HCT116 (cell line): ENCODE measurements around the gene RCC2. TPM values are rescaled to one million over a fixed set of nuclear protein-coding genes. Genes with fewer than 3 reads are reported as not detected.
A peak's percentile ranks its signal among the peaks of the same experiment; 100 is the strongest.

Experiments used
- ATAC-seq: fragments of 200-7000 bp; cut with Tn5 transposase; 2 replicates; pipeline ENCODE4 v1.9.1; 2020; ENCODE audit warnings: mild to moderate bottlenecking, moderate library complexity
- BruUV-seq: library from RNA; stranded (reverse); fragments of 400-500 nt; replicated peaks from 2 replicates; lab custom pipeline; 2021; lab: Mats Ljungman, UMichigan
- CTCF ChIA-PET: fragments of 300-600 bp; sonication (Branson Sonifier 250); formaldehyde crosslinking; loops from one replicate; lab custom pipeline; 2021; ENCODE audit warnings: antibody characterized with exemption; lab: Charles Lee
- POLR2A ChIA-PET: fragments of 300-600, 350-600 bp; sonication (Branson Sonifier 250); formaldehyde crosslinking; loops from one replicate; lab custom pipeline; 2021; ENCODE audit warnings: antibody characterized with exemption; lab: Charles Lee
- RAD21 ChIA-PET, 2 experiments: fragments of 300-600 bp; sonication (Branson Sonifier 250); formaldehyde crosslinking; loops; one replicate each; lab custom pipeline; 2023; ENCODE audit warnings: low total read pairs in 2 of 2; ENCODE audit not compliant: uncharacterized antibody in 2 of 2, unreplicated experiment in 2 of 2, low non-redundant PET in 1 of 2; lab: Charles Lee
- DNase-seq: peaks from one replicate; pipeline ENCODE4 v3.0.0-alpha.2; 2010; ENCODE audit warnings: low read depth, low spot score
- H2AFZ ChIP-seq: fragments of 200-600 bp; shearing (Covaris generic), sonication (generic); 2 replicates; pipeline ENCODE4 v1.6.1; 2017; ENCODE audit warnings: low read depth, mixed run types, mixed read lengths, antibody characterized with exemption, low read length; ENCODE audit not compliant: poor library complexity, severe bottlenecking
- H3K27ac ChIP-seq: 2 replicates; pipeline ENCODE4 v1.5.1; 2012; ENCODE audit warnings: low read depth, low read length
- H3K27me3 ChIP-seq: fragments of 200-600 bp; sonication (generic); 2 replicates; pipeline ENCODE4 v1.6.1; 2016; ENCODE audit warnings: mixed run types, low read length, mixed read lengths; ENCODE audit not compliant: insufficient read depth
- H3K36me3 ChIP-seq, 2 experiments: fragments of 200-500 bp in 1 of 2; fragments of 200-600 bp in 1 of 2; sonication (Bioruptor generic) in 1 of 2; sonication (generic) in 1 of 2; 2 replicates each; pipeline versions ENCODE4 v1.5.1 to v1.6.1; 2014 to 2016; ENCODE audit warnings: low read length in 2 of 2, inconsistent platforms in 1 of 2, mixed read lengths in 1 of 2, mixed run types in 1 of 2; ENCODE audit not compliant: insufficient read depth in 2 of 2, control insufficient read depth in 1 of 2
- H3K4me1 ChIP-seq, 2 experiments: fragments of 200-600 bp in 1 of 2; sonication (generic) in 1 of 2; 2 replicates each; pipeline versions ENCODE4 v1.5.1 to v1.6.1; 2012 to 2017; ENCODE audit warnings: low read length in 2 of 2, inconsistent platforms in 1 of 2, mild to moderate bottlenecking in 1 of 2, mixed read lengths in 1 of 2, mixed run types in 1 of 2, moderate library complexity in 1 of 2; ENCODE audit not compliant: insufficient read depth in 2 of 2, control insufficient read depth in 1 of 2
- H3K4me2 ChIP-seq: fragments of 200-600 bp; sonication (generic); 2 replicates; pipeline ENCODE4 v1.6.1; 2017; ENCODE audit warnings: mixed run types, low read length, mixed read lengths
- H3K4me3 ChIP-seq, 2 experiments: fragments of 200-600 bp in 1 of 2; sonication (generic) in 1 of 2; replicated peaks in 1 of 2; 2 replicates each; pipeline ENCODE4 v1.5.1; 2011 to 2016; ENCODE audit warnings: low read length in 2 of 2, control low read depth in 1 of 2, low read depth in 1 of 2, mild to moderate bottlenecking in 1 of 2, mixed read lengths in 1 of 2, mixed run types in 1 of 2
- H3K79me2 ChIP-seq: fragments of 200-600 bp; sonication (generic); 2 replicates; pipeline ENCODE4 v1.6.1; 2017; ENCODE audit warnings: mild to moderate bottlenecking, mixed run types, low read length, moderate library complexity, mixed read lengths; ENCODE audit not compliant: insufficient read depth
- H3K9ac ChIP-seq: fragments of 200-600 bp; sonication (generic); 2 replicates; pipeline ENCODE4 v1.6.1; 2016; ENCODE audit warnings: low read length, mixed read lengths
- H3K9me2 ChIP-seq: fragments of 200-600 bp; sonication (generic), shearing (Covaris generic); 2 replicates; pipeline ENCODE4 v1.6.1; 2017; ENCODE audit warnings: mixed run types, mild to moderate bottlenecking, moderate library complexity; ENCODE audit not compliant: insufficient read depth
- H3K9me3 ChIP-seq, 2 experiments: fragments of 200-500 bp in 1 of 2; fragments of 200-600 bp in 1 of 2; sonication (Bioruptor generic) in 1 of 2; sonication (generic) in 1 of 2; 2 replicates each; pipeline ENCODE4 v1.6.1; 2014 to 2017; ENCODE audit warnings: low read length in 2 of 2, mixed read lengths in 2 of 2, inconsistent platforms in 1 of 2, low read depth in 1 of 2, mild to moderate bottlenecking in 1 of 2, mixed run types in 1 of 2, moderate library complexity in 1 of 2; ENCODE audit not compliant: control insufficient read depth in 1 of 2, insufficient read depth in 1 of 2
- H4K20me1 ChIP-seq: fragments of 200-600 bp; sonication (generic), shearing (Covaris generic); 2 replicates; pipeline ENCODE4 v1.6.1; 2017; ENCODE audit warnings: mixed run types, mild to moderate bottlenecking, moderate library complexity; ENCODE audit not compliant: insufficient read depth
- CBX3 ChIP-seq: IDR thresholded peaks from 2 replicates; pipeline ENCODE4 v1.6.1; 2012; ENCODE audit warnings: low read depth
- CEBPB ChIP-seq: IDR thresholded peaks from 2 replicates; pipeline ENCODE4 v1.6.1; 2012; ENCODE audit warnings: low read depth
- CTCF ChIP-seq, 3 experiments: fragments of 200-600 bp in 1 of 3; sonication (generic) in 1 of 3; IDR thresholded peaks in 2 of 3; conservative IDR thresholded peaks in 1 of 3; 2 replicates each; pipeline ENCODE4 v1.5.1; 2012 to 2017; ENCODE audit warnings: low read depth in 2 of 3, low read length in 2 of 3, antibody characterized with exemption in 1 of 3, borderline replicate concordance in 1 of 3, control low read depth in 1 of 3, mild to moderate bottlenecking in 1 of 3, mixed read lengths in 1 of 3, mixed run types in 1 of 3, moderate library complexity in 1 of 3; ENCODE audit not compliant: insufficient read depth in 1 of 3
- ELF1 ChIP-seq: IDR thresholded peaks from 2 replicates; pipeline ENCODE4 v1.6.1; 2012; ENCODE audit warnings: low read depth, borderline replicate concordance
- EZH2 ChIP-seq: fragments of 200-600 bp; sonication (generic); IDR thresholded peaks from 2 replicates; pipeline ENCODE4 v1.6.1; 2017; ENCODE audit warnings: antibody characterized with exemption, mixed run types
- EZH2phosphoT487 ChIP-seq: fragments of 200-600 bp; IDR thresholded peaks from 2 replicates; pipeline ENCODE4 v1.6.1; 2018; ENCODE audit warnings: antibody characterized with exemption, borderline replicate concordance
- FOSL1 ChIP-seq: IDR thresholded peaks from 2 replicates; pipeline ENCODE4 v1.6.1; 2012; ENCODE audit warnings: low read depth
- JUND ChIP-seq: IDR thresholded peaks from 2 replicates; pipeline ENCODE4 v1.6.1; 2012
- POLR2A ChIP-seq: IDR thresholded peaks from 2 replicates; pipeline ENCODE4 v1.7.0; 2011; ENCODE audit warnings: borderline replicate concordance; ENCODE audit not compliant: insufficient read depth, insufficient read length; ENCODE audit errors: extremely low read depth
- RAD21 ChIP-seq: IDR thresholded peaks from 2 replicates; pipeline ENCODE4 v1.6.1; 2012; ENCODE audit warnings: low read depth, mild to moderate bottlenecking
- REST ChIP-seq: IDR thresholded peaks from 2 replicates; pipeline ENCODE4 v1.6.1; 2012; ENCODE audit warnings: low read depth
- SIN3A ChIP-seq: IDR thresholded peaks from 2 replicates; pipeline ENCODE4 v1.6.1; 2012; ENCODE audit warnings: low read depth
- SP1 ChIP-seq: IDR thresholded peaks from 2 replicates; pipeline ENCODE4 v1.6.1; 2012; ENCODE audit warnings: low read depth
- SRF ChIP-seq: IDR thresholded peaks from 2 replicates; pipeline ENCODE4 v1.6.1; 2012; ENCODE audit warnings: low read depth
- TCF7L2 ChIP-seq: IDR thresholded peaks from 2 replicates; pipeline ENCODE4 v1.7.0; 2011; ENCODE audit warnings: borderline replicate concordance, inconsistent platforms; ENCODE audit not compliant: insufficient read depth, insufficient read length; ENCODE audit errors: extremely low read depth
- YY1 ChIP-seq: IDR thresholded peaks from 2 replicates; pipeline ENCODE4 v1.6.1; 2011; ENCODE audit warnings: low read length, low read depth, moderate library complexity, mild to moderate bottlenecking; ENCODE audit not compliant: insufficient replicate concordance; ENCODE audit errors: extremely low read depth
- intact Hi-C: fragments of 100-400 bp; cut with micrococcal nuclease; formaldehyde crosslinking; loops from 2 replicates; pipeline ENCODE4 v1.10.0; 2022
- total RNA-seq: library from RNA; stranded (reverse); gene quantifications from one replicate; pipeline ENCODE4 v1.2.1, GENCODE V29; 2021; ENCODE audit not compliant: unreplicated experiment

The RCC2 gene
- total RNA-seq, 1 experiment from 2014 or later, result 178 TPM

- TF ChIP-seq REST (no peak), YY1 (no peak), EZH2phosphoT487 (no peak)
These were observed 77.8 kb downstream of the RCC2 start (continued) for GRCh38 chr1:17361687-17362086.

- H3K27me3 ChIP-seq, result no peaks in the 10 kb centered on the region
- H3K4me3 ChIP-seq, result no peak overlapping the region
- CTCF ChIA-PET, result no interaction called here
- H4K20me1 ChIP-seq, result no peaks in the 10 kb centered on the region
- H3K79me2 ChIP-seq, result no peaks in the 10 kb centered on the region
- POLR2A ChIA-PET, result no interaction called here
- H3K27ac ChIP-seq, result no peak overlapping the region
- H3K36me3 ChIP-seq, result no peaks in the 10 kb centered on the region
- H3K9ac ChIP-seq, result no peak overlapping the region
- H3K9me3 ChIP-seq, result peaks cover 0 to 5% of the 10 kb centered on the region in 2 experiments; a peak in 1 of 4 replicates
- RAD21 ChIA-PET, result no interaction called here
- intact Hi-C loops, result no loop called here
- no peak overlapping the region for H2AFZ ChIP-seq
- H3K4me2 ChIP-seq, result no peak overlapping the region
- BruUV-seq, result no TSS peak
- ATAC-seq (peak; percentile 25; the same call in 1 of the 2 replicates), DNase-seq (no peak)
- H3K4me1 ChIP-seq, result no peaks in the 10 kb centered on the region
- H3K9me2 ChIP-seq, result no peaks in the 10 kb centered on the region
- TF ChIP-seq ELF1 (no peak), CTCF (IDR thresholded peaks at IDR 0.05 in 2 of 3, conservative IDR thresholded peaks at IDR 0.05 in 1 of 3; ENCODE audit: borderline replicate concordance in 1 of 3, insufficient read depth in 1 of 3, low read depth in 2 of 3, low read length in 2 of 3) (no peak), CBX3 (no peak), JUND (no peak), TCF7L2 (no peak), POLR2A (no peak), SIN3A (no peak), YY1 (no peak), CEBPB (no peak), RAD21 (no peak), SP1 (no peak), SRF (no peak), EZH2 (no peak), FOSL1 (no peak), EZH2phosphoT487 (no peak), REST (no peak)
These were observed 79.1 kb downstream of the RCC2 start for GRCh38 chr1:17360272-17360956.
